SK-N-SH (cell line): ENCODE measurements around the gene BTBD9. TPM values are rescaled to one million over a fixed set of nuclear protein-coding genes. Genes with fewer than 3 reads are reported as not detected.

Experiments
- CTCF ChIA-PET: fragments of 300-600, 350-600 bp; formaldehyde crosslinking; extraction: SDS; loops from one replicate; lab custom pipeline; 2021; lab: Yijun Ruan, JAX
- POLR2A ChIA-PET: fragments of 350-600 bp; sonication (Branson Sonifier 250); formaldehyde crosslinking; extraction: SDS; loops from one replicate; lab custom pipeline; 2020; ENCODE audit warnings: antibody characterized with exemption, inconsistent platforms; lab: Yijun Ruan, JAX
- DNase-seq: peaks from one replicate; pipeline ENCODE4 v3.0.0; 2012
- H2AFZ ChIP-seq: fragments of 200-600 bp; sonication (generic); 2 replicates; pipeline ENCODE4 v1.8.1; 2016; ENCODE audit warnings: antibody characterized with exemption, mild to moderate bottlenecking, low read depth
- H3F3A ChIP-seq: fragments of 200-600 bp; sonication (generic); replicated peaks from 2 replicates; pipeline ENCODE3; 2016; ENCODE audit warnings: antibody characterized with exemption, mild to moderate bottlenecking; ENCODE audit not compliant: insufficient read depth
- H3K27ac ChIP-seq, 2 experiments: fragments of 200-500 bp in 1 of 2; fragments of 200-600 bp in 1 of 2; sonication (Bioruptor generic) in 1 of 2; sonication (generic), shearing (Covaris generic) in 1 of 2; 2 replicates each; pipeline versions ENCODE4 v1.5.1 to v1.6.1; 2014 to 2016; ENCODE audit warnings: low read depth in 2 of 2, inconsistent platforms in 1 of 2, low read length in 1 of 2, mild to moderate bottlenecking in 1 of 2, mixed read lengths in 1 of 2
- H3K27me3 ChIP-seq: fragments of 200-600 bp; sonication (generic), shearing (Covaris generic); 2 replicates; pipeline ENCODE4 v1.6.1; 2016; ENCODE audit warnings: mixed run types; ENCODE audit not compliant: insufficient read depth
- H3K36me3 ChIP-seq, 2 experiments: fragments of 200-500 bp in 1 of 2; fragments of 200-600 bp in 1 of 2; sonication (Bioruptor generic) in 1 of 2; sonication (generic) in 1 of 2; replicated peaks in 1 of 2; 2 replicates each; pipeline versions ENCODE3 to v1.5.1; 2014 to 2016; ENCODE audit warnings: low read length in 1 of 2, mild to moderate bottlenecking in 1 of 2; ENCODE audit not compliant: insufficient read depth in 2 of 2, control insufficient read depth in 1 of 2
- H3K4me1 ChIP-seq, 2 experiments: fragments of 200-500 bp in 1 of 2; fragments of 200-600 bp in 1 of 2; sonication (Bioruptor generic) in 1 of 2; sonication (generic), shearing (Covaris generic) in 1 of 2; 2 replicates each; pipeline versions ENCODE4 v1.5.1 to v1.6.1; 2014 to 2016; ENCODE audit warnings: low read depth in 1 of 2, low read length in 1 of 2, mixed run types in 1 of 2; ENCODE audit not compliant: insufficient read depth in 2 of 2, control insufficient read depth in 1 of 2
- H3K4me2 ChIP-seq: fragments of 200-600 bp; sonication (generic), shearing (Covaris generic); 2 replicates; pipeline ENCODE4 v1.6.1; 2017; ENCODE audit warnings: mixed run types
- H3K4me3 ChIP-seq, 2 experiments: fragments of 200-500 bp in 1 of 2; fragments of 200-600 bp in 1 of 2; sonication (Bioruptor generic) in 1 of 2; sonication (generic), shearing (Covaris generic) in 1 of 2; 2 replicates each; pipeline versions ENCODE4 v1.5.1 to v1.8.1; 2014 to 2016; ENCODE audit warnings: low read depth in 2 of 2, inconsistent platforms in 1 of 2, low read length in 1 of 2, mild to moderate bottlenecking in 1 of 2, mixed read lengths in 1 of 2, moderate library complexity in 1 of 2
- H3K79me2 ChIP-seq: fragments of 200-600 bp; sonication (generic); 2 replicates; pipeline ENCODE4 v1.8.1; 2017; ENCODE audit warnings: mild to moderate bottlenecking; ENCODE audit not compliant: insufficient read depth
- H3K9ac ChIP-seq: fragments of 200-600 bp; sonication (generic); 2 replicates; pipeline ENCODE4 v1.6.1; 2017; ENCODE audit warnings: mixed run types
- H3K9me2 ChIP-seq: fragments of 200-600 bp; sonication (generic); 2 replicates; pipeline ENCODE4 v1.6.1; 2017; ENCODE audit warnings: mixed run types
- H3K9me3 ChIP-seq: fragments of 200-600 bp; sonication (generic); 2 replicates; pipeline ENCODE4 v1.6.1; 2017; ENCODE audit warnings: mixed run types, mild to moderate bottlenecking, moderate library complexity
- H4K20me1 ChIP-seq: fragments of 200-600 bp; sonication (generic); 2 replicates; pipeline ENCODE4 v1.6.1; 2017; ENCODE audit warnings: mild to moderate bottlenecking, mixed run types; ENCODE audit not compliant: insufficient read depth
- CHD2 ChIP-seq: fragments of 150-350 bp; IDR thresholded peaks from 2 replicates; pipeline ENCODE4 v1.6.1; 2018; ENCODE audit warnings: low read length; ENCODE audit not compliant: partially characterized antibody
- ELF1 ChIP-seq: IDR thresholded peaks from 2 replicates; pipeline ENCODE4 v1.4.0; 2012
- EP300 ChIP-seq, 2 experiments: IDR thresholded peaks; 2 replicates each; pipeline versions ENCODE4 v1.4.0 to v1.6.1; 2012; ENCODE audit warnings: borderline replicate concordance in 1 of 2, low read depth in 1 of 2, low read length in 1 of 2
- FOXJ3 ChIP-seq: sonication (generic); formaldehyde crosslinking; IDR thresholded peaks from 2 replicates; pipeline ENCODE4 v1.5.1; 2020; ENCODE audit warnings: mild to moderate bottlenecking, missing genetic modification reagents
- GATA2 ChIP-seq: sonication (generic); formaldehyde crosslinking; IDR thresholded peaks from 2 replicates; pipeline ENCODE4 v1.5.0; 2020; ENCODE audit warnings: mild to moderate bottlenecking, missing genetic modification reagents
- JUND ChIP-seq: IDR thresholded peaks from 2 replicates; pipeline ENCODE4 v1.4.0; 2012
- MEF2A ChIP-seq: IDR thresholded peaks from 2 replicates; pipeline ENCODE4 v1.4.0; 2012; ENCODE audit warnings: low read depth, borderline replicate concordance
- NFIC ChIP-seq: IDR thresholded peaks from 2 replicates; pipeline ENCODE4 v1.4.0; 2012; ENCODE audit warnings: borderline replicate concordance
- POLR2AphosphoS5 ChIP-seq: IDR thresholded peaks from 2 replicates; pipeline ENCODE4 v1.6.1; 2012; ENCODE audit warnings: low read depth, low read length
- RAD21 ChIP-seq: IDR thresholded peaks from 2 replicates; pipeline ENCODE4 v1.6.1; 2012; ENCODE audit warnings: mild to moderate bottlenecking, low read length
- RCOR1 ChIP-seq: fragments of 150-350 bp; IDR thresholded peaks from 2 replicates; pipeline ENCODE4 v1.6.1; 2017; ENCODE audit warnings: antibody characterized with exemption, low read length
- RFX5 ChIP-seq: IDR thresholded peaks from 2 replicates; pipeline ENCODE4 v1.6.1; 2012; ENCODE audit warnings: mild to moderate bottlenecking, improper control_type of control experiment, low read length
- RXRA ChIP-seq: IDR thresholded peaks from 2 replicates; pipeline ENCODE4 v1.4.0; 2012; ENCODE audit warnings: low read depth, mild to moderate bottlenecking, borderline replicate concordance
- TAF1 ChIP-seq: IDR thresholded peaks from 2 replicates; pipeline ENCODE4 v1.6.1; 2012; ENCODE audit warnings: low read depth, mild to moderate bottlenecking, low read length, moderate library complexity, borderline replicate concordance
- TCF12 ChIP-seq: IDR thresholded peaks from 2 replicates; pipeline ENCODE4 v1.4.0; 2012
- TEAD4 ChIP-seq: IDR thresholded peaks from 2 replicates; pipeline ENCODE4 v1.4.0; 2012; ENCODE audit warnings: mild to moderate bottlenecking, borderline replicate concordance; ENCODE audit not compliant: insufficient read depth
- WGBS: methylation state at CpG from one replicate; pipeline ENCODE4 v1.1.6; 2017; ENCODE audit warnings: low lambda C conversion rate; 5-methylcytosine and 5-hydroxymethylcytosine counted together
- polyA plus RNA-seq, 3 experiments: library from polyadenylated mRNA; depleted of rRNA; stranded (reverse); fragments of >200 nt; gene quantifications; 2 replicates each; pipeline ENCODE4 v1.2.3, GENCODE V29; 2012
- TF ChIP-seq, protein P1 (sequence below): IDR thresholded peaks from 2 replicates; pipeline ENCODE4; 2012
- TF ChIP-seq, protein P2 (sequence below): IDR thresholded peaks from 2 replicates; pipeline ENCODE4 v1.4.0; 2012; ENCODE audit warnings: low read depth, borderline replicate concordance
- TF ChIP-seq, protein P3 (sequence below): fragments of 150-350 bp; IDR thresholded peaks from 2 replicates; pipeline ENCODE4 v1.6.1; 2016; ENCODE audit warnings: mild to moderate bottlenecking, low read depth, low read length

The BTBD9 gene
- polyA plus RNA-seq, 1 of the 3 experiments (the other 2 are of a cell fraction), result 2.2 TPM

DNA sequence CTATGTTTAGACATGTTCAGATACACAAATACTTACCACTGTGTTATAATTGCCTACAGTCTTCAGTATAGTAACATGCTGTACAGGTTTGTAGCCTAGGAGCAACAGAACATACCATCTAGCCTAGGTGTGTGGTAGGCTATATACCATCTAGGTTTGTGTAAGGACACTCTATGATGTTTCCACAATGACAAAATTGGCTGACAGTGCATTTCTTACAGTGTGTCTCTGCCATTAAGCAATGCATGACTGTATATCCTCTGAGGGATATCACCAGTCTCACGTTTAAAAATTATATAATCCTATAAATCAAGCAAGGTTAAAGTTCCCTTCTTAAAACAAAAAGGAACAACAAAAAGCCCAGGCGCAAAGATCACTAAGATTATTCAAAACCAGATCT lies 352.2 kb downstream of the BTBD9 start:
- no peaks in the 10 kb centered on the region for H3K27me3 ChIP-seq
- no peaks in the 10 kb centered on the region for H3K9me3 ChIP-seq
- TF ChIP-seq POLR2AphosphoS5 (no peak), RAD21 (no peak), TAF1 (no peak), EP300 (IDR thresholded peaks at IDR 0.05; ENCODE audit: borderline replicate concordance in 1 of 2, low read depth in 1 of 2, low read length in 1 of 2) (no peak)
- TF ChIP-seq, protein P1, sequence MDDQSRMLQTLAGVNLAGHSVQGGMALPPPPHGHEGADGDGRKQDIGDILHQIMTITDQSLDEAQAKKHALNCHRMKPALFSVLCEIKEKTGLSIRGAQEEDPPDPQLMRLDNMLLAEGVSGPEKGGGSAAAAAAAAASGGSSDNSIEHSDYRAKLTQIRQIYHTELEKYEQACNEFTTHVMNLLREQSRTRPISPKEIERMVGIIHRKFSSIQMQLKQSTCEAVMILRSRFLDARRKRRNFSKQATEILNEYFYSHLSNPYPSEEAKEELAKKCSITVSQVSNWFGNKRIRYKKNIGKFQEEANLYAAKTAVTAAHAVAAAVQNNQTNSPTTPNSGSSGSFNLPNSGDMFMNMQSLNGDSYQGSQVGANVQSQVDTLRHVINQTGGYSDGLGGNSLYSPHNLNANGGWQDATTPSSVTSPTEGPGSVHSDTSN, result no peak
- no peak overlapping the region for H2AFZ ChIP-seq
- WGBS, result 95% methylated on average over 2 of the region's 2 CpGs
- H3K9me2 ChIP-seq, result no peaks in the 10 kb centered on the region
- ChIA-PET CTCF (no interaction called here), POLR2A (no interaction called here)
- no peaks in the 10 kb centered on the region for H3K79me2 ChIP-seq
- DNase-seq, result no peak
- no peaks in the 10 kb centered on the region; a peak in 1 of 4 replicates for H3K4me1 ChIP-seq
- H3K4me2 ChIP-seq, result no peak overlapping the region
- no peak overlapping the region for H3K9ac ChIP-seq
- no peaks in the 10 kb centered on the region for H3F3A ChIP-seq
- H3K36me3 ChIP-seq, result no peaks in the 10 kb centered on the region
- H3K4me3 ChIP-seq, result no peak overlapping the region
- no peaks in the 10 kb centered on the region for H4K20me1 ChIP-seq
- H3K27ac ChIP-seq, result no peak overlapping the region

DNA sequence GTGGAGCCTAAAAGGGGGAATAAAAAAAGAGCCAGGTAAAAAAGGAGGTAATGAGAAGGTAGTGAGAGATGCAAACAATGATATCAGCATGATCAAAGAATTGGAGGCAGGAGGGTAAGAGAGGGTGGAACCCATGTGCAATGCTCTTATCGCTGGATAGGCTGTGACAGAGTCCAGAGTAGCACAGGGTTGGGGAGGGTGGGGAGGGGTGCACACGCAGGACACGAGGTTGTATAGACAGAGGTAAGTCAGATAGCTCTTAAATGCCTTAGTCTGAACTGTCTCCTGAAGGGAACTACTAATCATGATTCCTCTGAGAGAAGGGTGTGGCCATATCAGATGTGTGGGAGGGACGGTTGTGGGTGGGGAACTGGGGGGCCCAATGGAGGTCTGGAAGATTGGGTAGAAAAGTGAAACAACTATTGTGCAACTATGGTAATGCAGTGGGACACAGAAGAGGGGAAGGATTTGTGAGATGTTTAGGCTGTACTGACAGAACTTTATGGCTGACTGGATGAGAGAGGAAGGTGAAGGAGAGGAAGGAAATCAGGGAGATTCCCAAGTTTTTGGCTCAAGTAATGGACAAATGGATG lies 354.8 kb downstream of the BTBD9 start:
- H3K27ac ChIP-seq, result no peak overlapping the region
- no peaks in the 10 kb centered on the region for H3K27me3 ChIP-seq
- H3K4me1 ChIP-seq, result peaks cover 6 to 12% of the 10 kb centered on the region in 2 experiments; a peak in 3 of 4 replicates
- no peak for DNase-seq
- WGBS, result 94% methylated on average over 4 of the region's 4 CpGs
- CTCF ChIA-PET, result no interaction called here
- no peaks in the 10 kb centered on the region for H3K79me2 ChIP-seq
- no peaks in the 10 kb centered on the region for H4K20me1 ChIP-seq
- no peaks in the 10 kb centered on the region for H3K9me3 ChIP-seq
- no peaks in the 10 kb centered on the region for H3K9me2 ChIP-seq
- no peaks in the 10 kb centered on the region for H3F3A ChIP-seq
- no peak for TF ChIP-seq RFX5
- TF ChIP-seq, protein P2, sequence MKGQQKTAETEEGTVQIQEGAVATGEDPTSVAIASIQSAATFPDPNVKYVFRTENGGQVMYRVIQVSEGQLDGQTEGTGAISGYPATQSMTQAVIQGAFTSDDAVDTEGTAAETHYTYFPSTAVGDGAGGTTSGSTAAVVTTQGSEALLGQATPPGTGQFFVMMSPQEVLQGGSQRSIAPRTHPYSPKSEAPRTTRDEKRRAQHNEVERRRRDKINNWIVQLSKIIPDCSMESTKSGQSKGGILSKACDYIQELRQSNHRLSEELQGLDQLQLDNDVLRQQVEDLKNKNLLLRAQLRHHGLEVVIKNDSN, result no peak
- no peak for TF ChIP-seq NFIC
- TF ChIP-seq EP300 (IDR thresholded peaks at IDR 0.05; ENCODE audit: borderline replicate concordance in 1 of 2, low read depth in 1 of 2, low read length in 1 of 2), result no peak
- TF ChIP-seq RXRA, result no peak
- TF ChIP-seq POLR2AphosphoS5, result no peak
- TF ChIP-seq FOXJ3, result no peak
- no peak for TF ChIP-seq ELF1
- TF ChIP-seq TEAD4, result no peak
- no peak for TF ChIP-seq JUND
- TF ChIP-seq GATA2 (CRISPR knock-in tag), result no peak
- TF ChIP-seq, protein P3, sequence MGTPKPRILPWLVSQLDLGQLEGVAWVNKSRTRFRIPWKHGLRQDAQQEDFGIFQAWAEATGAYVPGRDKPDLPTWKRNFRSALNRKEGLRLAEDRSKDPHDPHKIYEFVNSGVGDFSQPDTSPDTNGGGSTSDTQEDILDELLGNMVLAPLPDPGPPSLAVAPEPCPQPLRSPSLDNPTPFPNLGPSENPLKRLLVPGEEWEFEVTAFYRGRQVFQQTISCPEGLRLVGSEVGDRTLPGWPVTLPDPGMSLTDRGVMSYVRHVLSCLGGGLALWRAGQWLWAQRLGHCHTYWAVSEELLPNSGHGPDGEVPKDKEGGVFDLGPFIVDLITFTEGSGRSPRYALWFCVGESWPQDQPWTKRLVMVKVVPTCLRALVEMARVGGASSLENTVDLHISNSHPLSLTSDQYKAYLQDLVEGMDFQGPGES, result no peak
- no peak for TF ChIP-seq MEF2A
- no peak for TF ChIP-seq CHD2
- no peak for TF ChIP-seq TCF12
- no peak for TF ChIP-seq RAD21
- no peak for TF ChIP-seq RCOR1
- TF ChIP-seq, all 33 proteins: peak for 0
- no peak overlapping the region for H2AFZ ChIP-seq
- no peak overlapping the region for H3K9ac ChIP-seq
- H3K36me3 ChIP-seq, result no peaks in the 10 kb centered on the region
- no peak overlapping the region for H3K4me2 ChIP-seq
- H3K4me3 ChIP-seq, result no peak overlapping the region
- POLR2A ChIA-PET, result no interaction called here
